K562 (cell line): ENCODE data around the gene ETV3L. TPM values are rescaled to one million over a fixed set of nuclear protein-coding genes. Genes with fewer than 3 reads are reported as not detected.

Experiments used
- ATAC-seq: fragments of 200-7000 bp; cut with Tn5 transposase; 3 replicates; pipeline ENCODE4 v1.9.1; 2020; ENCODE audit warnings: moderate library complexity
- BruUV-seq: library from RNA; stranded (reverse); fragments of 400-500 nt; replicated peaks from 2 replicates; lab custom pipeline; 2021; lab: Mats Ljungman, UMichigan
- CTCF ChIA-PET: fragments of 300-600 bp; formaldehyde crosslinking; extraction: SDS; loops from one replicate; lab custom pipeline; 2021; ENCODE audit warnings: low intra/inter-chr PET ratio; lab: Yijun Ruan, JAX
- POLR2A ChIA-PET: fragments of 300-600, 350-650 bp; sonication (Branson Sonifier 250); formaldehyde crosslinking; extraction: SDS; loops from one replicate; lab custom pipeline; 2021; ENCODE audit warnings: antibody characterized with exemption, inconsistent platforms; lab: Yijun Ruan, JAX
- DNase-seq, 4 experiments: peaks; one replicate each; pipeline versions ENCODE4 v3.0.0 to v3.0.0-alpha.2; 2011 to 2018; ENCODE audit warnings: low spot score in 3 of 4, mixed read lengths in 3 of 4; ENCODE audit errors: extremely low read depth in 1 of 4
- FAIRE-seq: peaks from 2 replicates; lab custom pipeline; 2011; peaks lifted over from hg19 to GRCh38; lab: Jason Lieb, UNC
- H2AFZ ChIP-seq: 2 replicates; pipeline ENCODE4 v1.6.0; 2011; ENCODE audit warnings: low read depth, low read length, control low read depth, inconsistent platforms
- H3K27ac ChIP-seq: fragments of 200-600 bp; 3 replicates; pipeline ENCODE4 v1.8.0; 2011; ENCODE audit warnings: low read depth, mild to moderate bottlenecking, control low read depth, inconsistent platforms, low read length, moderate library complexity, mixed read lengths; ENCODE audit errors: extremely low read depth
- H3K27me3 ChIP-seq, 2 experiments: fragments of 300-600 bp in 1 of 2; 2 replicates in 1 of 2; 3 replicates in 1 of 2; pipeline versions ENCODE4 v1.6.0 to v1.8.0; 2011; ENCODE audit warnings: inconsistent platforms in 2 of 2, low read length in 2 of 2, mild to moderate bottlenecking in 1 of 2, mixed read lengths in 1 of 2, moderate library complexity in 1 of 2; ENCODE audit not compliant: control insufficient read depth in 2 of 2, insufficient read depth in 2 of 2
- H3K36me3 ChIP-seq: fragments of 300-600 bp; 3 replicates; pipeline ENCODE4 v1.8.0; 2011; ENCODE audit warnings: mild to moderate bottlenecking, low read length, inconsistent platforms; ENCODE audit not compliant: control insufficient read depth, insufficient read depth
- H3K4me1 ChIP-seq, 2 experiments: fragments of 200-600 bp in 1 of 2; replicated peaks in 1 of 2; 2 replicates in 1 of 2; 3 replicates in 1 of 2; pipeline versions ENCODE4 v1.5.1 to v1.8.0; 2011; ENCODE audit warnings: inconsistent platforms in 2 of 2, low read length in 2 of 2, mild to moderate bottlenecking in 1 of 2, mixed read lengths in 1 of 2, moderate library complexity in 1 of 2; ENCODE audit not compliant: control insufficient read depth in 2 of 2, insufficient read depth in 2 of 2
- H3K4me2 ChIP-seq: 2 replicates; pipeline ENCODE4 v1.6.1; 2011; ENCODE audit warnings: low read length, control low read depth, inconsistent platforms, mixed read lengths; ENCODE audit not compliant: insufficient read depth
- H3K4me3 ChIP-seq: fragments of 200-600 bp; sonication (generic), shearing (Covaris generic); 2 replicates; pipeline ENCODE4 v1.5.1; 2016; ENCODE audit warnings: control low read depth, inconsistent platforms
- H3K79me2 ChIP-seq: fragments of 200-600 bp; 3 replicates; pipeline ENCODE4 v1.8.0; 2011; ENCODE audit warnings: low read length, inconsistent platforms; ENCODE audit not compliant: control insufficient read depth, insufficient read depth
- H3K9ac ChIP-seq, 2 experiments: 2 replicates each; pipeline versions ENCODE4 v1.6.0 to v1.6.1; 2011; ENCODE audit warnings: low read depth in 2 of 2, low read length in 2 of 2, control low read depth in 1 of 2, inconsistent platforms in 1 of 2, mild to moderate bottlenecking in 1 of 2, mixed read lengths in 1 of 2; ENCODE audit not compliant: insufficient read depth in 1 of 2
- H3K9me1 ChIP-seq: one replicate; pipeline ENCODE4 v1.6.0; 2011; ENCODE audit warnings: inconsistent platforms, mild to moderate bottlenecking, low read length, moderate library complexity; ENCODE audit not compliant: control insufficient read depth, insufficient read depth
- H3K9me3 ChIP-seq: replicated peaks from 2 replicates; pipeline ENCODE4 v1.5.1; 2011; ENCODE audit warnings: low read depth, low read length, inconsistent platforms; ENCODE audit not compliant: control insufficient read depth, insufficient read depth
- H4K20me1 ChIP-seq: replicated peaks from 2 replicates; pipeline ENCODE4 v1.6.1; 2011; ENCODE audit warnings: low read length, inconsistent platforms, mixed read lengths; ENCODE audit not compliant: control insufficient read depth, insufficient read depth
- CBFA2T3 ChIP-seq: fragments of 450-650 bp; IDR thresholded peaks from 2 replicates; pipeline ENCODE4 v1.6.1; 2017
- CHCHD3 ChIP-seq: fragments of 250-450 bp; sonication (Bioruptor Pico); IDR thresholded peaks from 2 replicates; pipeline ENCODE4 v2.1.2; 2022; ENCODE audit warnings: mild to moderate bottlenecking
- EHMT2 ChIP-seq: fragments of 450-650 bp; IDR thresholded peaks from 2 replicates; pipeline ENCODE4 v1.6.1; 2018; ENCODE audit warnings: antibody characterized with exemption
- ELK3 ChIP-seq: fragments of 450-650 bp; formaldehyde crosslinking; IDR thresholded peaks from 2 replicates; pipeline ENCODE4 v1.4.0; 2020; ENCODE audit warnings: mild to moderate bottlenecking
- ILF3 ChIP-seq: fragments of 450-650 bp; IDR thresholded peaks from 2 replicates; pipeline ENCODE4 v1.6.1; 2018; ENCODE audit warnings: antibody characterized with exemption, mild to moderate bottlenecking, moderate library complexity, borderline replicate concordance
- LARP7 ChIP-seq: fragments of 450-650 bp; IDR thresholded peaks from 2 replicates; pipeline ENCODE4 v1.6.1; 2016
- NR3C1 ChIP-seq: sonication (generic); formaldehyde crosslinking; IDR thresholded peaks from 2 replicates; pipeline ENCODE4 v1.8.1; 2022; ENCODE audit warnings: missing genetic modification reagents
- TCF7 ChIP-seq: sonication (generic); IDR thresholded peaks from 2 replicates; pipeline ENCODE4 v1.6.1; 2016; ENCODE audit warnings: antibody characterized with exemption, borderline replicate concordance
- USF1 ChIP-seq: sonication (generic); formaldehyde crosslinking; IDR thresholded peaks from 2 replicates; pipeline ENCODE4 v1.9.0; 2022; ENCODE audit warnings: mild to moderate bottlenecking, missing genetic modification reagents
- ZHX1 ChIP-seq: fragments of 150-350 bp; conservative IDR thresholded peaks from 2 replicates; pipeline ENCODE4 v1.6.1; 2014; ENCODE audit warnings: low read length
- ZNF24 ChIP-seq: fragments of 450-650 bp; IDR thresholded peaks from 2 replicates; pipeline ENCODE4 v1.6.1; 2016
- ZNF354B ChIP-seq: fragments of 250-450 bp; sonication (Bioruptor Pico); IDR thresholded peaks from 2 replicates; pipeline ENCODE4 v1.4.0; 2020
- ZNF445 ChIP-seq: fragments of 250-450 bp; sonication (Bioruptor Pico); IDR thresholded peaks from 2 replicates; pipeline ENCODE4 v1.4.0; 2020; ENCODE audit warnings: low read depth, mild to moderate bottlenecking, moderate library complexity
- ZNF75A ChIP-seq: fragments of 450-650 bp; formaldehyde crosslinking; IDR thresholded peaks from 2 replicates; pipeline ENCODE4 v1.4.0; 2020; ENCODE audit warnings: mild to moderate bottlenecking
- WGBS: fragments of 100-300 bp; shearing (Covaris generic); methylation state at CpG from one replicate; pipeline ENCODE4 v1.1.6; 2016; ENCODE audit warnings: low coverage, mixed read lengths; ENCODE audit not compliant: insufficient coverage; ENCODE audit errors: missing lambda C conversion rate; 5-methylcytosine and 5-hydroxymethylcytosine counted together
- in situ Hi-C: fragments of 300-500 bp; cut with MboI; formaldehyde crosslinking; loops from 4 replicates; pipeline ENCODE4 v1.15.0; 2018; ENCODE audit warnings: inconsistent platforms, mixed read lengths
- intact Hi-C: fragments of 100-400 bp; cut with micrococcal nuclease; formaldehyde crosslinking; loops from 2 replicates; pipeline ENCODE4 v1.14.2; 2022
- polyA plus RNA-seq, 8 experiments: library from polyadenylated mRNA; depleted of rRNA in 4 of 8; stranded (reverse) in 5 of 8; unstranded in 3 of 8; fragments of >200 nt; fragmentation: Nextera tagmentation in 2 of 8; fragmentation: Illumina TruSeq in 1 of 8; extraction: Ambion mirVana in 2 of 8; extraction: Trizol in 1 of 8; gene quantifications; 2 replicates each; pipeline versions ENCODE4 v1.2.1 to v1.2.3, GENCODE V29; 2011 to 2014; ENCODE audit warnings: inconsistent platforms in 1 of 8, missing spikeins in 1 of 8
- total RNA-seq, 7 experiments: library from RNA; depleted of rRNA in 6 of 7; stranded (reverse); fragments of >200 nt in 6 of 7; fragmentation: Illumina TruSeq in 2 of 7; extraction: Trizol in 2 of 7; gene quantifications; 2 replicates each; pipeline versions ENCODE4 v1.2.1 to v1.2.3, GENCODE V29; 2011 to 2021; ENCODE audit warnings: low replicate concordance in 1 of 7

ETV3L gene
- total and polyA plus RNA-seq, 9 of the 15 experiments (the other 6 are each of a cell fraction or from before 2014, with no cell fraction given) = not detected

GRCh38 chr1:157135070-157135469 lies 35.5 kb upstream of the ETV3L start:
- H4K20me1 ChIP-seq = 0 out of 2 replicates have a peak, but pooled peaks cover 9% of the 10 kb centered on the region
- peaks cover 62% of the 10 kb centered on the region for H3K36me3 ChIP-seq
- POLR2A ChIA-PET = interaction anchor here (1.0 to 2.1 kb wide), 5 partner anchors 10 to 28 kb away, joined by 3 to 6 read pairs (median 4); no protein-coding TSS in a partner anchor
- no TSS peak for BruUV-seq
- TF ChIP-seq CBFA2T3 = peak; percentile 25; the same call in 1 of the 2 replicates
- no peak for TF ChIP-seq ZNF354B (CRISPR knock-in tag)
- no peak overlapping the region for H3K27ac ChIP-seq
- no peaks in the 10 kb centered on the region for H3K9me3 ChIP-seq
- intact Hi-C loops = no loop called here
- H3K4me3 ChIP-seq = no peak overlapping the region
- H2AFZ ChIP-seq = no peak overlapping the region
- no peaks in the 10 kb centered on the region for H3K27me3 ChIP-seq
- no peak for ATAC-seq
- no peaks in the 10 kb centered on the region for H3K9me1 ChIP-seq
- no peak for DNase-seq
- CTCF ChIA-PET = no interaction called here
- WGBS = 94% methylated on average over 2 of the region's 2 CpGs
- no peak overlapping the region for H3K9ac ChIP-seq
- in situ Hi-C loops = loop anchor here (5.0 kb wide), 1 partner anchor 38 kb away; the partner anchor contains the start of gene ETV3L
- H3K4me2 ChIP-seq = no peak overlapping the region
- H3K79me2 ChIP-seq = peaks cover 27% of the 10 kb centered on the region
- FAIRE-seq = no peak
- peaks cover 24 to 38% of the 10 kb centered on the region in 2 experiments for H3K4me1 ChIP-seq

- BruUV-seq = no TSS peak
- WGBS = 85% methylated on average over 4 of the region's 4 CpGs
- DNase-seq = no peak
- ChIA-PET POLR2A (interaction anchor here (1.0 to 2.1 kb wide), 3 partner anchors 9 to 20 kb away, joined by 3 to 6 read pairs (median 4); no protein-coding TSS in a partner anchor), CTCF (no interaction called here)
- intact Hi-C loops = no loop called here
- Histone ChIP-seq H3K27me3 (no peaks in the 10 kb centered on the region), H3K4me2 (no peak overlapping the region), H3K9me3 (no peaks in the 10 kb centered on the region), H2AFZ (no peak overlapping the region), H3K9me1 (no peaks in the 10 kb centered on the region), H3K4me3 (no peak overlapping the region), H4K20me1 (0 out of 2 replicates have a peak, but pooled peaks cover 9% of the 10 kb centered on the region), H3K9ac (no peak overlapping the region), H3K79me2 (peaks cover 27% of the 10 kb centered on the region), H3K36me3 (peaks cover 63% of the 10 kb centered on the region), H3K27ac (no peak overlapping the region), H3K4me1 (peaks cover 24 to 38% of the 10 kb centered on the region in 2 experiments)
- ATAC-seq = no peak
- in situ Hi-C loops = no loop called here
- no peak for FAIRE-seq
- TF ChIP-seq ZNF75A (CRISPR knock-in tag) (no peak), ILF3 (no peak), CHCHD3 (CRISPR knock-in tag) (no peak), ZNF24 (no peak), TCF7 (no peak), ELK3 (CRISPR knock-in tag) (no peak), ZHX1 (no peak), ZNF445 (CRISPR knock-in tag) (no peak), USF1 (no peak), EHMT2 (no peak), LARP7 (no peak), NR3C1 (CRISPR knock-in tag) (no peak)
Measured at GRCh38 chr1:157134442-157134841, 34.8 kb upstream of the ETV3L start.
